Glutamatergic neuron (in vitro differentiated cells): ENCODE measurements around the gene TAF5. TPM values are rescaled to one million over a fixed set of nuclear protein-coding genes. Genes with fewer than 3 reads are reported as not detected.

Source experiments
- DNase-seq: peaks from one replicate; pipeline ENCODE4 v3.0.0; 2022
- H3K27ac Mint-ChIP-seq: one replicate; pipeline ENCODE4 v1.8.0; 2020; ENCODE audit warnings: mild to moderate bottlenecking, mixed read lengths, inconsistent platforms; ENCODE audit not compliant: unreplicated experiment
- H3K27me3 Mint-ChIP-seq: one replicate; pipeline ENCODE4 v1.8.0; 2020; ENCODE audit warnings: mild to moderate bottlenecking, moderate library complexity, mixed read lengths, inconsistent platforms; ENCODE audit not compliant: unreplicated experiment
- H3K36me3 Mint-ChIP-seq: one replicate; pipeline ENCODE4 v1.8.0; 2020; ENCODE audit warnings: mild to moderate bottlenecking, mixed read lengths, inconsistent platforms; ENCODE audit not compliant: unreplicated experiment
- H3K4me1 Mint-ChIP-seq: one replicate; pipeline ENCODE4 v1.8.0; 2020; ENCODE audit warnings: mild to moderate bottlenecking, low read depth, mixed read lengths, inconsistent platforms; ENCODE audit not compliant: unreplicated experiment
- H3K4me3 Mint-ChIP-seq: one replicate; pipeline ENCODE4 v1.8.0; 2020; ENCODE audit warnings: mild to moderate bottlenecking, mixed read lengths, inconsistent platforms; ENCODE audit not compliant: unreplicated experiment
- H3K9me3 Mint-ChIP-seq: one replicate; pipeline ENCODE4 v1.8.0; 2020; ENCODE audit warnings: mild to moderate bottlenecking, moderate library complexity, mixed read lengths, inconsistent platforms; ENCODE audit not compliant: unreplicated experiment
- CTCF ChIP-seq: fragments of 200-600 bp; sonication (generic); IDR thresholded peaks from one replicate; pipeline ENCODE4 v1.5.0; 2021; ENCODE audit not compliant: partially characterized antibody, unreplicated experiment
- microRNA-seq: library from miRNA; unstranded; fragments of <30 nt; microRNA quantifications from one replicate; pipeline ENCODE4, GENCODE V29; 2020; ENCODE audit not compliant: unreplicated experiment
- total RNA-seq: library from RNA; stranded (reverse); fragmentation: NEBNext Ultra II Directional; extraction: Animal tissue kit (Norgen Biotek cat#: 25700); gene quantifications from one replicate; pipeline ENCODE4 v1.2.1, GENCODE V29; 2021; ENCODE audit not compliant: unreplicated experiment

The TAF5 gene
- total RNA-seq, 1 donor from 2014 or later: 6.9 TPM

GRCh38 chr10:103433858-103434257, 66.1 kb downstream of the TAF5 start:
- H3K27ac Mint-ChIP-seq: no peak overlapping the region
- no peak for DNase-seq

More at GRCh38 chr10:103433858-103434257, 66.1 kb downstream of the TAF5 start:
- Mint-ChIP-seq H3K27me3 (no peaks in the 10 kb centered on the region), H3K36me3 (peaks cover 12% of the 10 kb centered on the region), H3K9me3 (no peaks in the 10 kb centered on the region), H3K4me1 (peaks cover 2% of the 10 kb centered on the region), H3K4me3 (no peak overlapping the region)
- TF ChIP-seq CTCF: no peak

Small RNA genes within 50 kb of the gene (microRNA-seq; reads per million reads assigned to microRNA genes)
- gene MIR1307: 10,269 reads per million, percentile 98 among the genes with 10 or more reads in this experiment

Other genes with a start within 250 kb of the TAF5 start
- 68.5 TPM for gene NT5C2, start 174.7 kb upstream of the TAF5 start, total RNA-seq
- not detected for gene RPEL1, start 122.1 kb upstream of the TAF5 start, total RNA-seq
- 625 TPM for gene INA, start 90.8 kb upstream of the TAF5 start, total RNA-seq
- gene PCGF6, start 16.8 kb upstream of the TAF5 start, total RNA-seq: 7.4 TPM
- gene ATP5MK, start 28.5 kb downstream of the TAF5 start, total RNA-seq: 330 TPM
- gene PDCD11, start 28.6 kb downstream of the TAF5 start, total RNA-seq: 73.2 TPM
- 0.44 TPM for gene CALHM2, start 84.4 kb downstream of the TAF5 start, total RNA-seq
- not detected for gene CALHM1, start 90.9 kb downstream of the TAF5 start, total RNA-seq
- not detected for gene CALHM3, start 111.3 kb downstream of the TAF5 start, total RNA-seq
- gene NEURL1, start 125.7 kb downstream of the TAF5 start, total RNA-seq: 3.1 TPM